ENCODE results near the gene NOX5.

GRCh38 chr15:69058830-69059556, 44.5 kb downstream of the NOX5 start:
- peak; percentile 65 to 89 (median 83) for TF ChIP-seq CTCF (IDR thresholded peaks at IDR 0.05 in 8 of 11, conservative IDR thresholded peaks at IDR 0.05 in 3 of 11)
- TF ChIP-seq POLR2AphosphoS5 (IDR thresholded peaks at IDR 0.05) = no peak
